NOMO-1 (cell line): ENCODE results near the gene ARHGEF7.
"Not testable (repeated sequence)": the region's sequence is repeated elsewhere in the genome, so short reads cannot be mapped to it uniquely, and the experiment has no call there.

ENCODE experiments used
- DNase-seq, 2 experiments: peaks; one replicate each; lab custom pipeline; 2025; ENCODE audit not compliant: unreplicated experiment in 2 of 2; lab: John Stamatoyannopoulos, UW

Gene ARHGEF7

DNA sequence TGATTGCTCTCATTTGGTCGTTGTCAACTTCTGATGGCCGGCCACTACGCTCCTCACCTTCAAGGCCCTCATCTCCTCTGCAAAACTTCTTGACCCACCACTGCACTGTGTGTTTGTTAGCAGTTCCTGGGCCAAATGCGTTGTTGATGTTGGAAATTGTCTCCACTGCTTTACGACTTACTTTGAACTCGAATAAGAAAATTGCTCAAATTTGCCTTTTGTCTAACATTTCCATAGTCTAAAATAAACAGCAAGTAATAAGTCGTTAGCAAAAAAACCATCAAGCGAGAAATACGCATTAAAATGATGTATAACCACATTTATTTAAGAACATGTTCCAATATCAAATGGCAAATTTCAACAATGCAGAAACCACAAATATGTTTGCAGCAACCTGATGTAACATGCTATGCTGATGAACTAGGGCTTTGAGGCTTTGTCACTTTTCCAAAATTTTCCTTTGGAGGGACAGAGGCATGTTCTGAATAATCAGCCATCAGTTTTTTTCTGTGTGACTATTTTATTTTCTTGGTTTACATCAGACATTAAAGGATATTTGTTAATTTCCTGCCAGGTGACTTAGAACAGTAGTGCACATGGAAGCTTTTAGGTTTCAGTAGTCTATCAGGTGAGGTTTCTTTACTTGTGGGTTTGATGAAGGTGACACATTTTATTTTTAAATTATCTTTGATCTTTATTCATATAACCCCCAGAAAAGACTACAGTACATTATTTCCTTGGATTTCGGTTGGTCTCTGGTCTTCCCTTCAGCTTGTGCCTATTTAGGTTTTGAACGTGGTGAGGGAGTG is 130.7 kb downstream of the ARHGEF7 start:
- DNase-seq: no peak

DNA sequence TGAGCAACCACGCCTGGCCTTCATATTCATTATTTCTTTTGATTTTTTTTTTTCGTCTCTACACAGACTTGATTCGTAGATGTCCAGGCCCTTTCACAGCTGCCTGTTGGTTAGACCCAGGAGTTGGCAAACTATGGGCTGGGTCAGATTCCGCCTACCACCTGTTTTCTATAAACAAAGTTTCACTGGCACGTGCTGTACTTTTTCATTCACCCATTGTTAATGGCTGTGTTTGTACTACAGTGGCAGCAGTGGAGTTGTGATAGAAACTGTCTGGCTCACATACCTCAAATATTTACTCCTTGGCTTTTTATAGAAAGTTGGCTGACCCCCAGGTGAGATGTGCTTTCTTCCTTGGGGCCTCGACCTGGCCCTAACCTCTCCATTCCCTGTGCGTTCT is 132.4 kb downstream of the ARHGEF7 start:
- no peak for DNase-seq

DNA sequence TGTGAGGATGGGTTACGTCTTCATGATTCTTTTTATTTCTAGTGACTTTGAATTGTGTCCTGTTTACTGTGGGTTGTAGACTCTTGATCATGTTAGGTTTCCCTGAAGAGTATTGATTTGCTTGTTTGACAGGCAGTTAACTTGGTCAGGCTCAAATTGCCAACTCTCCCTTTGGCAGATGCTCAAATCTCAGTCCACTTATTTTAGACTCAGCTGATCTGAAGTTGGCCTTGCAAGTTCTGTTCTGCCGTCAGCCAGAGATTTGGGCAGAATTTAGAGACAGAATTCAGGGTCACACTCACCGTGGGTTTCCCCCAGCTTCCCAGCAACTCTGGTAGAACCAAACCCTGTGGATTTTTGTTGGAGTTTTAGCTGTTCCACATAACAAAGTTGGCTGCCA is 133.7 kb downstream of the ARHGEF7 start:
- DNase-seq: no peak

DNA sequence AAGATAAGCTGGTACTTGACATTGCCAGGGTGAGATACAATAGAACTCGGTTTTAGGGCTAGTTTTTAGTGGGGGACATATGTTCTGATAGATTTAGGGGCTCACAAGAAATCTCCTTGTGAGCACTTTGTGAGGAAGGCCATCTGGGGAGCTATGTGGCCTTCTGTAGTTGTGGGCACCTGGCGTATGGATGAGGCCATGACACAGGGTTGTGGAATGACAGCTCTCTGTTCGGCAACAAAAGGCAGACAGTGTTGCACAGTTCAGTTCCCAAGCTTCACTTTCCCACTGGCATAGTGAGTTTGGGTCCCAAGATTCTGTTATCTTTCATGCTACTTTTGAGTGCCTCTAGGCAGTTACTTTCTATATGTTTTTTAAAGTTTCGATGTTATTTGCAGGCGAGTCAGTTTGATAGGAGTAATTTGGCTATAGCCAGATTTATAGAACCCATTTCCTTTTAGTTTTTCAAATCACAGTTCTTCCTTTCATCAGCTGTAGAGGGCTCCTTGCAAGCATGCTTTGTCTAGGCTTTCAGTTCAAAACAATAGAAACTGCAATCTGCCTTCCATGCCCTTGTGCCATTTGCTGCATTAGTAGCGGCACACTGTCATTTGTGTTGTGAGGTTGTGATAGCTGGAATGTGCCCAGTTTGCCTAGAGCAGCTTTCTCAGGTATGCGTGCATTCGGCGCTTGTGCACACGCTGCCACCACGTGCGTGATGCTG is 134.7 kb downstream of the ARHGEF7 start:
- DNase-seq: no peak

DNA sequence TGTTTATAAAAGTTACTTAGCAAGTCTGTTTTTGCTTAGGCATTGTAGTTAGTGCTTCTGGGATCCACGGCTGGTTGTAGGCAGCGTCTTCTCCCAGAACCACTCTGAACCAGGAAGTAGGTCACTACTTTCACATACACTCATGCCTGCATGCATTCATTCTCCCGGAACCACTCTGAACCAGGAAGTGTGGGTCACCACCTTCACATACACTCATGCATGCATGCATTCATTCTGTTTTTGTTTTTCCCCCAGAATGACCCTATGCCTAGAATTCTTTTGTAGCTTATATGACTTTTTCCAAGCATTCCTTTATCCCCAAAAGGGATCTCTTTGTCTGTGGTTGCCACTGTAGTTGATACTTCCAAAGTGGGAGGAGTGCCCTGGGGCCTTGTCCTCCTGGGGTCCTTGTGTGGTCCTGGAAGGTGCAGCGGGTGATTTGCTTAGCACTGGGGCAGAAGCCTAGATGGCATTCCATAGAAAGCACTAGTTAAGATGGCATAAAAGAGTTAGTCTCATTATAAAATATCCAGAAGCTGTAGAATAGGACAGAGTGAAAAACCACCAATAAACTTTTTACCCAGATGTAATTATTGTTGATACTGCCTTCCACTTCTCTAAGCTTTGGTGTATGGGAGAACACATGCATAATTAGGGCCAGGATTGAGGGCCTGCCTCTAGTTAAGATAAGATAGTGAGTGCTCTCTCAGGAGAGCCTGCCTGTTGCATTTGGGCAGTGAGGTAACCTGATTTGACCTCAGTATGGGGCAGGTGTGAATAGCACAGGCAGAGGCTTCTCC is 136.7 kb downstream of the ARHGEF7 start:
- no peak for DNase-seq

DNA sequence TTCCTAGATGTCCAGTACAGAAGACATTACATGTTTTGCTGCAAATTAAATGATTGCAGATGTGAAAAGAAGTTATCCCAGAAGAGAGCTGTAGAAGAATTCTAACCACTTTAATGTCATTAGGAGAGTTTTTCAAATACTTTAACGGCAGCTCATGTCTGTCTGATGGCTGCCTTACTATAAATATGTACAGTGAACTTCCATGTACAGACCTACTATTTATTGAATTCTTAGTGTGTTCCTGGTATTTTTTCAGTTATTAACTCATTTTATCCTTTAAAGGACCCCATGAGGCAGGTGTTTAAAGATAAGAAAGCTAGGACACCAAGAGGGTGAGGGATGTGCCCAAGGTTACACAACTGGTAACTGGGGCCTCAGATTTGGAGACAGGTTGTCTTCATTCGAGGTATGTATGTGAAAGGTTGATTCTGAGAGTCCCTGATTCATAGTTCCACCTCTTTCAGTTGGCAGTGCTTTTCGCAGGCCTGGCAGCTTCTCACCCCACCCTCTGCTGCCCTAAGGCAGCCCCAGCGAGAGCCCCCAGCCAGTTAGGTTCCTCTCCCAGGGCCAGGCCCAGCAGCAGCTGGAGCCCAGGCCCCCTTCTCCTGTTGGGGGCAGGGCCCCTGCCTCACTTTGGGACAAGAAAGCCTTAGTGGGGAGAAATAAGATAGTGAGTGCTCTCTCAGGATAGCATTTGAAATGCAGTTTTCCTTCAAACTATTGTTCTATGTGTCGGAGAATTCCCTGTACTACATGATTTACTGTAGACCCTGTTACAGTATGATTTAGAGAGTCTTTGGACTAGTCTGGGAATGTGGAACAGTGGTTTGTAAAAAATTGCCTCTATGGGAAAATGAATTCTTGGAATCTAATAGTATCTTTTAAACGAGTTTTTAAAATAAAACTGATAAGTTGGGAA is 137.6 kb downstream of the ARHGEF7 start:
- DNase-seq: no peak

DNA sequence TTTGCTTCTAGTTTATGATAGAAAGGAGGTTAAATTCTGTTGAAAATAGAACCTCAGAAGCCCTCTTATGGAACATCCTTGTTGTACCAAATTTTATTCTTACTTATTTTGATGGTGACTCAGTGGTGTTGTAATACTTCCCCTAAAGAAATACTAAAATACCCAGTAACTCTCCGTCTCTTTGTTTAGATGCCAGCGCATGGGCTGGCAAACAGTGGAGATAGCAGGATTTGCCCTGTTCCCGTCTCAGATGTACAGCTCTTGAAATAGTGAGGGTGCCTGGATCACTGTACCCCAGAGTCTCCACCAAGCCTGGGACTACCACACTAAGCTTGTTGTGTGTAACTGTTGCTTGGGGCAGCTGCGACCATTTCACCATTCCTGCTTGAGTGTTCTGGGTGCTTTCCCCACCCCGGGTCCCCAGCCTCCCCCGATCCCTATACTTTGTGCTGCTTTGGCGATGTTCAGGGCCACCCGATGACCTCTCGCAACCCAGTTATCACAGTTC is 138.3 kb downstream of the ARHGEF7 start:
- DNase-seq: no peak

DNA sequence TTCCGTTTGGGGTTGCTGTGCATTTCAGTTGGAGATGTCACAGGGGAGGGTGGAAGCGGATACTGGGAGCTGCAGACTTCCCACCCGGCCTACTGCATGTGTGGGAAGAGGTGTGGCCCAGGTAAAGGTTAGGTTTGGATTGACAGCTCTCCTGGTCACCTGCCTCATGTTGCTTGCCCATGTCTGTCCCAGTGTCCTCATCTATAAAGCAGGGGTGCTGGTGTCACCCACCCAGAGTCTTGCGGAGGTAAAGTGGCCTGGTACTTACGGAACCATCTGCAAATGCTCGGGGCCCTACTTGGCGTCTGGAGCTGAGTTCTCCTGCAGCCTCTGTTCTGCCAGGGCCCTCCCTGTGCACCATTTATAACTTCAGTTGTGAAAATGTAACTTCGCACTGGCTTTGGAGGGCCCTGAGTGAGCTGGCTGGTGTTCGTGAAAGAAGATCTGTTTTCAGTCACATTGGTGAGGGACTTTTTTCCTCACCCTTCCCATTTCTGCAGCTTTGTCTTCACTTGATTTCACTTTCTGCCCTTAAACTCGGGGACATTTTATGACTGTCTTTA is 140.2 kb downstream of the ARHGEF7 start:
- no peak for DNase-seq

DNA sequence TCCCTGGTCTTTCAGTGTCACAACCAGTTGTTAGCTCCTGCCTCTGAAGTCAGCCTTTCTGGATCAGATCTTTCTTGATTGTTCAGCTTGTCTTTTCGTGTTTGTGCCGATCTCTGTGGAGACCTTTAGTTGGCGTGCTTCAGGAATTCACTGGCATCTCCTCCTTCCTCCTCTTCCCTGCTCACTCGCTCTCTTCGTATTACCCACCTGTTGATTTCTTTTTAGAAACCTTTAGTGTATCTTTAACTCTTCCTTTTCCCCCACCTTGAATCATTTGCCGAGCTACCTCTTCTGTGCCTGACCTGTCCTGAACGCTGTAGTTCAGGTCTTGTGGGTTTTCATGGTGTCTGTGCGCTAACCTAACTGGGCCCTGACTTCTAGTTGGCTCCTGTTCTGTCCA is 141.3 kb downstream of the ARHGEF7 start:
- DNase-seq: no peak

DNA sequence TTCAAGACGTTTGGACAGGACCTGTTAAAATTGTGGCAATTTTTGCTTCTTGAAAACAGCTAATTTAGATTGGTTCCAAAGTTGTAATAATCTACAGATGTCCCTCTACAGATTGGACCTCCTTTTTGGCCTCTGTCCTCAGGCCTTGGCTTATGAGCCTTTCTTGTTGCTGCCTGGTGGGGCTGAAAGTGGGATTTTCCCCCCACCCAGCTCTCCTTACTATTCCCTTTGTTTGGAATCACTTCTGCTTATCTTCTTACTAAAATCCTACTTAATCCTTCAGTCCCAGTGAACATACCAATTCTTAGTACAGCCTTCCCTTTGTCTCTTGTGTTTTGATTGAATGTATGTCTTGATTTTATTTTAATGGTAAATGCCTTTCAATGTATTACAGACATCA is 141.8 kb downstream of the ARHGEF7 start:
- DNase-seq: no peak

DNA sequence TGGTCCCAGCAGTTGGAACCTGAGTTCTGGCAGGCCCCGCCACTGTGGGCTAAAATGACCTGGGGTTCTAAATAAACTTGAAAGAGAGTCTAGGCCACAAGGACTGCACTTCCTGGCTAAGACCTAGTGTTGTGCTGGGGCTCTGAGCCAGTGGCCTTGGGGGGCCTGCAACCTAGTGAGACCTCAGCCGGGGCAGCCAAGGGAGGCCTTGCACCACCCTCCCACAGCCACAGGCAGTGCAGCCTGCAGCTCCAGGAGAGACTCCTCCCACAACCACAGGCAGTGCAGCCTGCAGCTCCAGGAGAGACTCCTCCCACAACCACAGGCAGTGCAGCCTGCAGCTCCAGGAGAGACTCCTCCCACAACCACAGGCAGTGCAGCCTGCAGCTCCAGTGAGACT is 142.8 kb downstream of the ARHGEF7 start:
- DNase-seq: not testable (repeated sequence)

DNA sequence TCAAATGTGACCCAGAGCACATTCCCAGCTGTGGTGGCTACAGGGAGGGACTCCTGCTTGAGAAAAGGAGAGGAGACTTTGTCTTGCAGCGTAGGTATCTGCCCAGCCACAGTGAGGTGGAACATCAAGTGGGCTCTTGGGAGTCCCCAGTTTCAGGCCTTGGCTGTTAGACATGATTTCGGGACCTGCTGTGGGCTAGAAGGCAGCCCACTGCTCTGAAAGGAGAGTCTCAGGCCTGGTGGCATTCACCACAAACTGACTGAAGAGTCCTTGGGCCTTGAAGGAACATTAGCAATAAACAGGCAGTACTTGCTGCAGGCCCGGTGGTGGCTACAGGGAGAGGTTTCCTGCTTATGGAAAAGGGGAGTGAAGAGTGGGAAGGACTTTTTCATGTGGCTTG is 143.5 kb downstream of the ARHGEF7 start:
- DNase-seq: no peak

DNA sequence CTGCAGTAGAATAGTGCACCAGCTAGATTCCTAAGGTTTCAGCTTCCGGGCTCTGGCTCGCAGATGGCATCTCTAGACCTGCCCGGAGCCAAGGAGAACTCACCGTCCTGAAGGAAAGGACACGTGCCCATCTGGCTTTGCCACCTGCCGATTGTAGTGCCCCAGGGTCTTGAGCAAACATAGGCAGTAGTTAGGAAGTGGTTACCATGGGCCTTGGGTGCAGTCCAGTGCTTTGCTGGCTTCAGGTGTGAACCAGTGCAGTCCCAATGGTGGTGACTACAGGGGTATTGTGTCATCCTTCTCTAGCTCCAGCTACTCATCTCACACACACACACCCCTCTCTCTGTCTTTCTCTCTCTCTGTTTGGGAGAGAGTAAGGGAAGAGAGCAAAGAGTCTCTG is 143.9 kb downstream of the ARHGEF7 start:
- no peak for DNase-seq

DNA sequence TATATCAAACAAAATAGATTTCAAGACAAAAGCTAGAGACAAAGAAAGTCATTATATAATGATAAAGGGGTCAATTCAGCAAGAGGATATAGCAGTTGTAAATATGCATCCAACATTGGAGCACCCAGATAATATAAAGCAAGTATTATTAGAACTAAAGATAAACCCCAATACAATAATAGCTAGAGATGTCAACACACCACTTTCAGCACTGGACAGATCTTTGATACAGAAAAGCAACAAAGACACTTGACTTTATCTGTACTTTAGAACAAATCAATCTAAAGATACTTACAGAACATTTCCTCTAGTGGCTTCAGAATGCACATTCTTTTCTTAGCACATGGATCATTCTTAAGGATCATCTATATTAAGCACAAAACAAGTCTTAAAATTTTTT is 146.2 kb downstream of the ARHGEF7 start:
- DNase-seq: no peak

DNA sequence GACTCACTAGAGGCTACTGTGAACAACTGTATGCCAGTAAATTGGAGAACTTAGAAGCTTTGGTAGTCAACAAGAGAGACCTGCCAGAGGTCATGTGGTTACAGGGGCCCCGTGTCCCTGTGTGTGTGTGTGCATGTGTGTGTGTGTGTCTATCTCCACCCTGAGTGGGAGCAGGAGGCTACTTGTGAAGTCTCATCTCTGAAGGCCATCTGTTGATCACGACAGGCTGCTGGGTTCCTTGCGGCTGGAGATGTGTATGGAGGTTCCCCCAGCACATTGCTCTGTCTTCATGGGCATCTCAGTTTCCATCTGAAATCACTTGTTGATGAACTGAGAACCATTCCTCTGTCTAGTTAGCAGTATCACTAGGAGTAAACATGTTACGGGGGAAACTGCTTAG is 147.2 kb downstream of the ARHGEF7 start:
- DNase-seq: no peak

DNA sequence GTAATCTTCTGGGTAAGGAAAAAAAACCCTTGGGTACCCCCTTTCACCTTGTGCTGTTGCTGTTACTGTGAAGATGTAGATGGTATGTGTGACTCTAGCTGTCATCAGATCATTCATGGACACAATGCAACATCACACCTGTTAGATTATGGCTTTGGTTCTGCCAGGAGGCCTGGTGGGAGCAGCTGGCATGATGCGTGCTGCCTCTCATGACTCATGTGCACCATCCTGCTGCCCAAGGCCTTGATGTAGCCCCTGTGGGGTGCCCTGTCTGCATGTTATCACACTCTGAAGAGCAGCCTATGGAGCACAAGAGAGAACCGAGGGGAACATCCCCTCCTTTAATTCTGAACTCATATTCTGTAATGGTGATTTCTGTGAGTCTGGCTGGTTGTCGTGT is 147.6 kb downstream of the ARHGEF7 start:
- DNase-seq: no peak

DNA sequence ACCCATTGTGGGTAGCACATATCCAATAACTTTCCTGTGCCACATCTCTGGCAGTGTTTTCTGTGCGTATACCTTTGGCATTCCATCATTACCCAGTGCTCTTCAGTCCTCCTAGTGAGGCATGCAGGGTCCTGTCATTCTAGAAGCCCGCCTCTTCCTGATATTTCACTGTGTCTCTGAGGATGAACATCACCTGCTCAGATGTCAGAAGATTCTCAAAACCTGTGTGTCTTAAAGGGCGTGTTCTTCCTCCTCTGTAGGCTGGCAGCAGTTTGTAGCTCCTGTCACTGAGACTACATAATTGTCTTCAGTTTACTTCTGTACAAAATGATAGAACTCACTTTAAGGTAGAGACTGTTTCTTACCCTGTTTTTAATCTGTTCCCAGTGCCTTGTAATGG is 148.5 kb downstream of the ARHGEF7 start:
- DNase-seq: no peak

DNA sequence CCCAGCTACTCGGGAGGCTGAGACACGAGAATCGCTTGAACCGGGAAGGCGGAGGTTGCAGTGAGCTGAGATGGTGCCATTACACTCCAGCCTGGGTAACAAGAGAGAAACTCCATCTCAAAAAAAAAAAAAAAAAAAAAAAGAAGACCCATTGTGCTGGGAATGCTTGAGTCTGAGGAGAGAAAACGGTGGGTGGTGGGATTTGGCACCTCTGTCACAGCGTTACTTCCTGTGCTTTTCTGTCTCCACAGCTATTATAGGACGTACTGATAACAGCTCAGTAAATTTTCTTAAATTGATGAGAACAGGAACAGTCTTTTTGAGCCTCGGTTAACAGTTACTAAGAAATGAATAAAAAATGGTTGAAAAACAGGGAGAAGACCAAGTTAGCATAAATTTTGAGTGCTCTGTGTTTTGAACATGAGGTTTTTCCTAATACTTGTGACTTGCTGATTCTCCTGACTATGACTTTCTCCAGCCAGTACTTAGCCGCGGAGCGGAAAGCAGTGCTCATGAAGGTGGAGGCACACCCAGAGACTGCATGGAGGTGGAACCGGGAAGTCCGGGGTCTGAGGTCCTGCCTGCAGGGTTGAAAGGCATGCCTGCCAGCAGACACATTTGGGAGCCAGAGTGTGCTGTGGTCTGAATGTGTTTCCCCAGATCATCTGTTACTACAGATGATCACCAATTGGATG is 150.0 kb downstream of the ARHGEF7 start:
- no peak for DNase-seq

DNA sequence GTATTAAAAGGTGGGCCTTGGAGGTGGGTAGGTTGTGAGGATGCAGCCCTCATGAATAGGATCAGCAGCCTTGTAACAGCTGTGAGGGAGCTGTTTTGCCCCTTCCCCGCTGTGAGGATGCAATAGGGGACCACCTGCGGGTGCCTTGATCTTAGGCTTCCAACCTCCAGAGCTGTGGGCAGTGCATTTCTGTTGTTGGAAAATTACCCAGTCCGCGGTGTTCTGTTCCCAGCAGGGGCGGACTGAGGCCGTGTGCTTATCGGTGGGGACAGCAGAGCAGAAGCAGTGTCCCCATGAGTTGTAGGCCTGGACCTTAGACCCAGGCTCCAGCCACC is 150.6 kb downstream of the ARHGEF7 start:
- DNase-seq: no peak

DNA sequence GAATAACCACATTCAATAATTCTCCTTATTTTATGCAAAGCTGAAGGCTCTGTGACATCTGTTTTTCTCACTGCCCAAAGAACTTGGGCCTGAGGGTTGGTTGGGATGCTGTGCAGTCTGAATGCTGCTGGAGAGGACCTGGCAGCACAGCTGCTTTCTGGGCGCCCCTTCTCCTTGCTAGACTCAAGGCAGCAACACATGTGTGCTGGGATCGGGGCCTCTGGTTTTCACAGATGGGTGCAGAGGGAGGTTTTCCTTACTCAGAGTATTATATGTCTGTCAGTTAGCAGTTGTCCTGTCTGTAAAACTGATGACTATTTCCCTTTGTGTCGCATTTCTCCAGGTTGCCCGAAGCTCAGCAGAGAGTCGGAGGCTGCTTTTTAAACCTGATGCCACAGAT is 152.1 kb downstream of the ARHGEF7 start:
- no peak for DNase-seq
